GM12878 (cell line): ENCODE data around the gene ENO2. TPM values are rescaled to one million over a fixed set of nuclear protein-coding genes. Genes with fewer than 3 reads are reported as not detected.

Experiments
- ATAC-seq: fragments of 200-7000 bp; cut with Tn5 transposase; 3 replicates; pipeline ENCODE4 v1.9.1; 2020; ENCODE audit warnings: mild to moderate bottlenecking, moderate library complexity
- BruUV-seq: library from RNA; stranded (reverse); fragments of 400-500 nt; replicated peaks from 2 replicates; lab custom pipeline; 2021; lab: Mats Ljungman, UMichigan
- CTCF ChIA-PET: fragments of 300-600 bp; sonication (Branson Sonifier 250); formaldehyde crosslinking; extraction: SDS; loops from one replicate; lab custom pipeline; 2021; ENCODE audit warnings: inconsistent platforms; lab: Yijun Ruan, JAX
- POLR2A ChIA-PET: fragments of 350-600 bp; formaldehyde crosslinking; extraction: SDS; loops from one replicate; lab custom pipeline; 2021; ENCODE audit warnings: inconsistent platforms; lab: Charles Lee
- RAD21 ChIA-PET: fragments of 300-600 bp; sonication (Branson Sonifier 250); formaldehyde crosslinking; loops from one replicate; lab custom pipeline; 2023; ENCODE audit warnings: antibody characterized with exemption; ENCODE audit not compliant: unreplicated experiment; lab: Charles Lee
- SMC1A ChIA-PET: fragments of 300-600 bp; sonication (Branson Sonifier 250); formaldehyde crosslinking; loops from one replicate; lab custom pipeline; 2023; ENCODE audit not compliant: unreplicated experiment, uncharacterized antibody; lab: Charles Lee
- DNase-seq: peaks from one replicate; pipeline ENCODE4 v3.0.0-alpha.2; 2011; ENCODE audit warnings: low read depth, low spot score
- FAIRE-seq: peaks from 3 replicates; lab custom pipeline; 2011; peaks lifted over from hg19 to GRCh38; lab: Jason Lieb, UNC
- H2AFZ ChIP-seq: 2 replicates; pipeline ENCODE4 v1.6.0; 2011; ENCODE audit warnings: low read depth, low read length, control low read depth; ENCODE audit not compliant: control insufficient read depth
- H3K27ac ChIP-seq: 2 replicates; pipeline ENCODE4 v1.5.1; 2011; ENCODE audit warnings: control low read depth; ENCODE audit not compliant: control insufficient read depth, insufficient read depth
- H3K27me3 ChIP-seq, 2 experiments: replicated peaks in 1 of 2; 2 replicates each; pipeline versions ENCODE4 v1.6.0 to v1.6.1; 2011; ENCODE audit warnings: low read length in 1 of 2; ENCODE audit not compliant: control insufficient read depth in 2 of 2, insufficient read depth in 2 of 2
- H3K36me3 ChIP-seq, 2 experiments: 2 replicates each; pipeline ENCODE4 v1.5.1; 2011; ENCODE audit warnings: low read length in 1 of 2; ENCODE audit not compliant: control insufficient read depth in 2 of 2, insufficient read depth in 2 of 2
- H3K4me1 ChIP-seq: 2 replicates; pipeline ENCODE4 v1.6.1; 2011; ENCODE audit warnings: mild to moderate bottlenecking, low read length, moderate library complexity, mixed read lengths; ENCODE audit not compliant: control insufficient read depth, insufficient read depth
- H3K4me2 ChIP-seq: 2 replicates; pipeline ENCODE4 v1.6.0; 2011; ENCODE audit warnings: control low read depth; ENCODE audit not compliant: control insufficient read depth, insufficient read depth
- H3K4me3 ChIP-seq: fragments of 200-600 bp; sonication (generic); 2 replicates; pipeline ENCODE4 v1.5.1; 2016
- H3K79me2 ChIP-seq: 2 replicates; pipeline ENCODE4 v1.6.0; 2011; ENCODE audit warnings: low read length; ENCODE audit not compliant: control insufficient read depth, insufficient read depth
- H3K9ac ChIP-seq: 2 replicates; pipeline ENCODE4 v1.8.0; 2011; ENCODE audit warnings: low read length, control low read depth, mixed read lengths; ENCODE audit not compliant: control insufficient read depth, insufficient read depth
- H3K9me3 ChIP-seq: replicated peaks from 3 replicates; pipeline ENCODE4 v1.5.1; 2011; ENCODE audit warnings: mild to moderate bottlenecking, low read length; ENCODE audit not compliant: control insufficient read depth, insufficient read depth
- H4K20me1 ChIP-seq: 2 replicates; pipeline ENCODE4 v1.6.0; 2011; ENCODE audit not compliant: control insufficient read depth, insufficient read depth
- BRCA1 ChIP-seq: IDR thresholded peaks from 2 replicates; pipeline ENCODE4 v1.6.1; 2011; ENCODE audit warnings: low read depth, low read length, improper control_type of control experiment
- CBX3 ChIP-seq: fragments of 200-600 bp; sonication (generic); IDR thresholded peaks from 2 replicates; pipeline ENCODE4 v1.6.1; 2016; ENCODE audit warnings: low read depth, borderline replicate concordance
- HDGF ChIP-seq: fragments of 450-650 bp; IDR thresholded peaks from 2 replicates; pipeline ENCODE4 v1.6.1; 2016; ENCODE audit warnings: antibody characterized with exemption
- MTA3 ChIP-seq: IDR thresholded peaks from 2 replicates; pipeline ENCODE4 v1.6.1; 2012; ENCODE audit warnings: low read length, inconsistent platforms, borderline replicate concordance
- NBN ChIP-seq: fragments of 450-650 bp; IDR thresholded peaks from 2 replicates; pipeline ENCODE4 v1.6.1; 2016
- TCF7 ChIP-seq: IDR thresholded peaks from 2 replicates; pipeline ENCODE4 v1.6.1; 2014; ENCODE audit warnings: antibody characterized with exemption, borderline replicate concordance
- WRNIP1 ChIP-seq: IDR thresholded peaks from 2 replicates; pipeline ENCODE4 v1.6.1; 2011; ENCODE audit warnings: low read depth, low read length, improper control_type of control experiment, borderline replicate concordance
- WGBS: methylation state at CpG from one replicate; pipeline ENCODE4 v1.1.6; 2016; ENCODE audit warnings: low lambda C conversion rate; ENCODE audit not compliant: insufficient replicate concordance, insufficient coverage; ENCODE audit errors: missing lambda C conversion rate; 5-methylcytosine and 5-hydroxymethylcytosine counted together
- in situ Hi-C: fragments of 300-500 bp; cut with MboI; formaldehyde crosslinking; loops from 9 replicates; pipeline ENCODE4 v1.14.3; 2018; ENCODE audit warnings: mixed read lengths
- intact Hi-C: fragments of 100-400 bp; cut with micrococcal nuclease; formaldehyde crosslinking; loops from one replicate; pipeline ENCODE4 v1.14.2; 2022; ENCODE audit not compliant: unreplicated experiment
- polyA plus RNA-seq, 11 experiments: library from polyadenylated mRNA; depleted of rRNA in 4 of 11; unstranded in 6 of 11; stranded (reverse) in 5 of 11; fragments of >200 nt; fragmentation: Nextera tagmentation in 4 of 11; fragmentation: Illumina TruSeq in 1 of 11; extraction: Ambion mirVana in 4 of 11; extraction: Trizol in 1 of 11; gene quantifications; 1 replicate in 1 of 11; 2 replicates in 10 of 11; pipeline versions ENCODE4 v1.2.1 to v1.2.3, GENCODE V29; 2011 to 2016; ENCODE audit warnings: inconsistent platforms in 2 of 11, missing spikeins in 2 of 11, low read depth in 1 of 11
- total RNA-seq, 4 experiments: library from RNA; depleted of rRNA in 3 of 4; stranded (reverse); fragments of >200 nt in 3 of 4; fragmentation: Illumina TruSeq in 1 of 4; extraction: Trizol in 1 of 4; gene quantifications; 2 replicates each; pipeline versions ENCODE4 v1.2.1 to v1.2.3, GENCODE V29; 2013 to 2021
- TF ChIP-seq, protein P1 (sequence below): IDR thresholded peaks from 2 replicates; pipeline ENCODE4 v1.6.1; 2011; ENCODE audit warnings: borderline replicate concordance, low read depth, mild to moderate bottlenecking, moderate library complexity, mixed read lengths, low read length; ENCODE audit not compliant: insufficient read depth; ENCODE audit errors: extremely low read length
- TF ChIP-seq, protein P2 (sequence below): IDR thresholded peaks from 2 replicates; pipeline ENCODE4 v1.6.1; 2011; ENCODE audit warnings: mild to moderate bottlenecking, low read depth, low read length, moderate library complexity; ENCODE audit not compliant: insufficient replicate concordance

Gene ENO2
- total and polyA plus RNA-seq, 10 of the 15 experiments (the other 5 are each of a cell fraction or from before 2014, with no cell fraction given): 24.8 to 196 (median 43.1) TPM

DNA sequence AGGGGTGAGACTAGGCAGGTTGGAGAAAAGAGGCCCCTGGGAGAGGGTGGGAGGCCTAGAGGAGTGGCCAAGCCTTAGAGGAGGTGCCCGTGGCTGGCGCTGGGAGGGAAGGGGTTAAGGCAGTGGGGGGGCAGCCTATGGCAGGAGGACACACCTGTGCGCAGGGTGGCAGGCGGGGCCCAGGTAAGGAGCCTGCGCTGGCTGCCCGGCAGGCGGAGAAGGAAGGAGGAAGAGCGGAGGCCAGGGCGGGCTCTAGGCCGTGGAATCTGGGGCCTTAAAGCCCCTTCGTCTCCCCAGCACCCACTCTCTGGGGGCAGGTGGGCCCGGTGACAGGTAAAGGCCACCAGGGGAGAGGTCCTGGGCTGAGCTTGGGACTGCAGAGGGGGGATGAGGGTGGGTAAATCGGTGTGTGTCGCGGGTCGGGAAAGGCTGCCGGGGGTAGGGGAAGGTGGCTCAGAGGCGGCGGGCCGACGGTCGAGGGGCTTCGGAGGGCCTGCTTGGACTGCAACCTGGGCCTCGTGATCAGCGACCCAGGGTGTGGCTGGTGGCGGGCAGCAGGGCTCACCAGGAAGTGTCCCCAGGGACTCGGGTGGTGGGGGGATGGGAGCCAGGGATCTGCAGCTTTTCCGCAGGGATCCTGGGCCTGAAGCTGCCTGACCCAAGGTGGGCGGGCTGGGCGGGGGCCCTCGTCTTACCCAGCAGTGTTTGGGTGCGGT, 48.8 kb downstream of the ENO2 start:
- DNase-seq: no peak
- 91% methylated on average over 19 of the region's 32 CpGs for WGBS
- Histone ChIP-seq H3K79me2 (peaks cover 41% of the 10 kb centered on the region), H3K27ac (no peak overlapping the region; the same call in 1 of the 2 replicates), H3K9me3 (no peaks in the 10 kb centered on the region), H2AFZ (no peak overlapping the region), H3K4me1 (peaks cover 51% of the 10 kb centered on the region), H3K4me2 (no peak overlapping the region), H3K4me3 (no peak overlapping the region), H4K20me1 (no peaks in the 10 kb centered on the region), H3K9ac (no peak overlapping the region), H3K36me3 (peaks cover 30 to 34% of the 10 kb centered on the region in 2 experiments), H3K27me3 (no peaks in the 10 kb centered on the region)
- POLR2A ChIA-PET: interaction anchor here (1.2 to 13.5 kb wide), 3 partner anchors 19 to 38 kb away, joined by 4 to 524 read pairs (median 6); partner anchors contain the start of genes C12orf57, PTPN6 and RNU7-1
- no peak for FAIRE-seq
- intact Hi-C loops (loop anchor here (5.0 kb wide), 1 partner anchor 149 kb away; no protein-coding TSS in a partner anchor), in situ Hi-C loops (loop anchor here (5.0 to 25.0 kb wide), 2 partner anchors 149 to 1674 kb away; no protein-coding TSS in a partner anchor)
- ATAC-seq: no peak
- RAD21 ChIA-PET: interaction anchor here (1.0 to 13.5 kb wide), 5 partner anchors 8 to 112 kb away, joined by 3 to 426 read pairs (median 11); partner anchors contain the start of genes C12orf57, PTPN6, RNU7-1 and USP5
- no TSS peak for BruUV-seq
- CTCF ChIA-PET: interaction anchor here (1.2 to 13.2 kb wide), 5 partner anchors 15 to 94 kb away, joined by 3 to 645 read pairs (median 21); partner anchors contain the start of genes C12orf57, PTPN6 and RNU7-1
- TF ChIP-seq CBX3 (no peak), BRCA1 (no peak), TCF7 (no peak), MTA3 (no peak), HDGF (no peak), NBN (no peak), WRNIP1 (no peak)
- TF ChIP-seq, protein P1, sequence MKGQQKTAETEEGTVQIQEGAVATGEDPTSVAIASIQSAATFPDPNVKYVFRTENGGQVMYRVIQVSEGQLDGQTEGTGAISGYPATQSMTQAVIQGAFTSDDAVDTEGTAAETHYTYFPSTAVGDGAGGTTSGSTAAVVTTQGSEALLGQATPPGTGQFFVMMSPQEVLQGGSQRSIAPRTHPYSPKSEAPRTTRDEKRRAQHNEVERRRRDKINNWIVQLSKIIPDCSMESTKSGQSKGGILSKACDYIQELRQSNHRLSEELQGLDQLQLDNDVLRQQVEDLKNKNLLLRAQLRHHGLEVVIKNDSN: no peak
- TF ChIP-seq, protein P2, sequence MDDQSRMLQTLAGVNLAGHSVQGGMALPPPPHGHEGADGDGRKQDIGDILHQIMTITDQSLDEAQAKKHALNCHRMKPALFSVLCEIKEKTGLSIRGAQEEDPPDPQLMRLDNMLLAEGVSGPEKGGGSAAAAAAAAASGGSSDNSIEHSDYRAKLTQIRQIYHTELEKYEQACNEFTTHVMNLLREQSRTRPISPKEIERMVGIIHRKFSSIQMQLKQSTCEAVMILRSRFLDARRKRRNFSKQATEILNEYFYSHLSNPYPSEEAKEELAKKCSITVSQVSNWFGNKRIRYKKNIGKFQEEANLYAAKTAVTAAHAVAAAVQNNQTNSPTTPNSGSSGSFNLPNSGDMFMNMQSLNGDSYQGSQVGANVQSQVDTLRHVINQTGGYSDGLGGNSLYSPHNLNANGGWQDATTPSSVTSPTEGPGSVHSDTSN: no peak
- SMC1A ChIA-PET: interaction anchor here (1.6 to 13.2 kb wide), 2 partner anchors 15 to 37 kb away, joined by 6 to 395 read pairs; partner anchors contain the start of genes C12orf57, PTPN6 and RNU7-1
